CD4-positive, alpha-beta memory T cell (primary cell): ENCODE measurements around the gene ATP6V1E1. TPM values are rescaled to one million over a fixed set of nuclear protein-coding genes. Genes with fewer than 3 reads are reported as not detected.

Source experiments
- CTCF ChIA-PET: fragments of 350-600 bp; sonication (Branson Sonifier 250); formaldehyde crosslinking; loops from one replicate; lab custom pipeline; 2021; ENCODE audit warnings: inconsistent platforms; ENCODE audit not compliant: partially characterized antibody; lab: Charles Lee
- POLR2A ChIA-PET: fragments of 350-600 bp; sonication (Branson Sonifier 250); formaldehyde crosslinking; loops from one replicate; lab custom pipeline; 2021; ENCODE audit not compliant: partially characterized antibody; lab: Charles Lee
- DNase-seq, 5 donors: peaks; one replicate each; pipeline versions ENCODE4 v3.0.0 to v3.0.0-alpha.2; 2020 to 2022; ENCODE audit warnings: mixed read lengths in 1 of 5
- H3K27ac ChIP-seq: one replicate; pipeline ENCODE4 v1.7.0; 2013; ENCODE audit warnings: low read depth, low read length
- H3K27me3 ChIP-seq: 2 replicates; pipeline ENCODE4 v1.7.0; 2013; ENCODE audit warnings: mild to moderate bottlenecking, low read length, moderate library complexity; ENCODE audit not compliant: insufficient read depth
- H3K36me3 ChIP-seq: 2 replicates; pipeline ENCODE4 v1.7.0; 2013; ENCODE audit warnings: mild to moderate bottlenecking, low read length, moderate library complexity; ENCODE audit not compliant: insufficient read depth
- H3K4me1 ChIP-seq: 2 replicates; pipeline ENCODE4 v1.7.0; 2013; ENCODE audit warnings: mild to moderate bottlenecking, low read length, moderate library complexity; ENCODE audit not compliant: insufficient read depth
- H3K4me3 ChIP-seq, 2 donors: one replicate each; pipeline ENCODE4 v1.7.0; 2013; ENCODE audit warnings: low read length in 2 of 2, mild to moderate bottlenecking in 1 of 2
- H3K9me3 ChIP-seq, 2 donors: one replicate each; pipeline ENCODE4 v1.7.0; 2013; ENCODE audit warnings: low read length in 2 of 2, control low read depth in 1 of 2; ENCODE audit not compliant: control insufficient read depth in 1 of 2
- H3K27ac Mint-ChIP-seq, 7 donors: one replicate each; pipeline ENCODE4 v1.8.0; 2020 to 2021; ENCODE audit warnings: mixed read lengths in 7 of 7, mild to moderate bottlenecking in 6 of 7, inconsistent platforms in 3 of 7, moderate library complexity in 3 of 7
- H3K27me3 Mint-ChIP-seq, 2 donors: one replicate each; pipeline ENCODE4 v1.8.0; 2020 to 2021; ENCODE audit warnings: mixed read lengths in 2 of 2
- H3K36me3 Mint-ChIP-seq, 2 donors: one replicate each; pipeline ENCODE4 v1.8.0; 2020 to 2021; ENCODE audit warnings: mixed read lengths in 2 of 2, inconsistent platforms in 1 of 2, mild to moderate bottlenecking in 1 of 2
- H3K4me1 Mint-ChIP-seq, 4 donors: one replicate each; pipeline ENCODE4 v1.8.0; 2020 to 2021; ENCODE audit warnings: mixed read lengths in 4 of 4, mild to moderate bottlenecking in 1 of 4
- H3K4me3 Mint-ChIP-seq, 8 donors: one replicate each; pipeline ENCODE4 v1.8.0; 2020 to 2021; ENCODE audit warnings: mixed read lengths in 8 of 8, mild to moderate bottlenecking in 7 of 8, moderate library complexity in 6 of 8, inconsistent platforms in 3 of 8
- H3K9me3 Mint-ChIP-seq, 8 donors: one replicate each; pipeline ENCODE4 v1.8.0; 2020 to 2021; ENCODE audit warnings: mixed read lengths in 8 of 8, mild to moderate bottlenecking in 5 of 8, inconsistent platforms in 3 of 8, moderate library complexity in 1 of 8
- intact Hi-C: fragments of 100-400 bp; cut with micrococcal nuclease; formaldehyde crosslinking; loops from one replicate; pipeline ENCODE4 v1.15.1; 2023
- polyA plus RNA-seq, 2 donors: library from polyadenylated mRNA; unstranded; fragments of 300-500 nt; fragmentation: Illumina TruSeq; gene quantifications; one replicate each; pipeline ENCODE4 v1.2.3, GENCODE V29; 2021
- total RNA-seq, 2 experiments: library from RNA; stranded (reverse); gene quantifications; one replicate each; pipeline ENCODE4 v1.2.3, GENCODE V29; 2021

ATP6V1E1 gene
- total and polyA plus RNA-seq, 4 experiments from 2014 or later: 88.0 to 130 (median 107) TPM

DNA sequence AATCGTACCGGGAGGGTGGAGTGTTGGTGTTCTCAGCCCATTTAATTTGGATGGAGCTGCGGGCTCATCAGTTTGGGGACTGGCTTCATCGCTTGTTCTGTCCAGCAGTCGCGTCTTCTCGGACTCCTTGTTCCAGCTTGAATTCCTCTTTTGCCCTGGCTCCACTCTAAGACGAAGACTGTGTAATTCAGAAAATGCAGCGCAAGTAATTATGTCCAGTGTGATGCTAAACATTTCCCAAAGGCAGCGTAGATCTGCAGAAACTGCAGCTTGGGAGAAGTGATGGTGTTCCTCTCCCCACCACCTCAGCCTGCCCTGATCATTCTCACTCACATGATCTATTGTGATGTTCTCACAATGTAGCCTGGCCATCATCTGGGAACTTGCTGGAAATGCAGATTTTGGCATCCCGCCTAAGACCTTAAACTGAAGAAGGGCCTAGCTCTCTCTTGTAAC lies 64.6 kb downstream of the ATP6V1E1 start:
- no peaks in the 10 kb centered on the region for H3K27me3 ChIP-seq
- no peak overlapping the region for H3K27ac ChIP-seq
- no peaks in the 10 kb centered on the region for H3K4me1 ChIP-seq
- Mint-ChIP-seq H3K36me3 (no peaks in the 10 kb centered on the region), H3K27ac (no peak overlapping the region), H3K27me3 (peaks cover 5 to 7% of the 10 kb centered on the region in 2 donors), H3K4me3 (no peak overlapping the region), H3K9me3 (peaks cover 0 to 1% (median 0%) of the 10 kb centered on the region in 8 donors), H3K4me1 (no peaks in the 10 kb centered on the region)
- ChIA-PET CTCF (no interaction called here), POLR2A (no interaction called here)
- DNase-seq: no peak
- no peaks in the 10 kb centered on the region for H3K36me3 ChIP-seq
- intact Hi-C loops: no loop called here
- no peaks in the 10 kb centered on the region for H3K9me3 ChIP-seq
- no peak overlapping the region for H3K4me3 ChIP-seq

DNA sequence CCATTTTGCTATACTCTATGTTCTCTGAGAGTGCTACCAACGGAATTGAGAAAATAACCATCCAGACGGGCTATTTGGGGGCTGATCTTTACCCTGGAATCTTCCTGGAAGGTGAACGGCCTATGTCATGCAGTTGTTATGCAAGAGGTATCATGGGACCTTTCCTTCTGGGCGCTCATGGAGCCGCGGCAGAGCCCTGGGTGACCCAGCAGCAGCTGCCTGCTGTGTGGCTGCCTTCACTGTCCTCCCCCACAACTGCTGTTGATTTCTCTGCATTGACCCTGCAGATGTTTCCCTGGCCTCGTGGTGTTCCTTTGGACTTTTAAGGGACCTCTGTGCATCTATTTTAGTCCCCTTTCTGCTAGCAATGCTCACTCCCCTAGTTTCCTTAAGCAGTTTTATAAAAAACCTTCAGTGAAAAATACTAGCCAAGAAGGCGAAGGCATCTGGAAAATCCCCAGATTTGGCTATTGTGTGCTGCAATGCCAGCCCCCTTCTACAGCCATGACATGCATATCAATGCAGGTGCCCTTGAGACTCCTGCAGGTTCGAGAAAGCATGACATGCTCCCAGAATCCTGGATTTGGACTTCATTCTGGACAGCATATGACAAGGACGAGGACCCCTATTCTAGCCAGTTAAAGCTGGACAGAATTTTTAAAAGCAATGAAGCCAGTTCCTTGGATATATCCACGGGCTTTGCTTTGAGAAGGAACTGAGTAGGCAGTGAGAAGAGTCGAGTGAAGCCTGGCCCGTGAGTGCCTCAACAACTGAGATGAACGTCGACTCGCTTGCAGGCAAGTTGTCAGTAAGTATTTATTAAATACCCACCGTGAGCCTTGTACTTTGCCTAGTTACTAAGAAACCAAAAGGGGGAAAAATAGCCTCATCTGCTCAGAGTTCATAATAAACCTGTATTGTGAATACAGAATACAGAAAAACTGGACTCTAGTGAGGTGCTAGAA lies 65.4 kb downstream of the ATP6V1E1 start, which contains the start of gene SLC25A18:
SLC25A18 (plus strand) TSS at position 593 of the 965 bp plus-strand sequence. CDS start 16,447 bp downstream, outside the sequence.
- intact Hi-C loops: no loop called here
- no peak for DNase-seq
- H3K27ac Mint-ChIP-seq: no peak within 1 kb of the TSS
- no peaks in the 10 kb centered on the region for H3K36me3 Mint-ChIP-seq
- no peaks in the 10 kb centered on the region for H3K4me1 Mint-ChIP-seq
- no peaks in the 10 kb centered on the region for H3K36me3 ChIP-seq
- H3K27me3 ChIP-seq: no peaks in the 10 kb centered on the region
- POLR2A ChIA-PET: no interaction called here
- CTCF ChIA-PET: no interaction called here
- H3K4me3 Mint-ChIP-seq: no peak within 1 kb of the TSS
- peaks cover 5 to 8% of the 10 kb centered on the region in 2 donors for H3K27me3 Mint-ChIP-seq
- H3K4me1 ChIP-seq: no peaks in the 10 kb centered on the region
- no peaks in the 10 kb centered on the region for H3K9me3 ChIP-seq
- peaks cover 0 to 1% (median 0%) of the 10 kb centered on the region in 8 donors for H3K9me3 Mint-ChIP-seq
- H3K4me3 ChIP-seq: no peak within 1 kb of the TSS
- no peak within 1 kb of the TSS for H3K27ac ChIP-seq

DNA sequence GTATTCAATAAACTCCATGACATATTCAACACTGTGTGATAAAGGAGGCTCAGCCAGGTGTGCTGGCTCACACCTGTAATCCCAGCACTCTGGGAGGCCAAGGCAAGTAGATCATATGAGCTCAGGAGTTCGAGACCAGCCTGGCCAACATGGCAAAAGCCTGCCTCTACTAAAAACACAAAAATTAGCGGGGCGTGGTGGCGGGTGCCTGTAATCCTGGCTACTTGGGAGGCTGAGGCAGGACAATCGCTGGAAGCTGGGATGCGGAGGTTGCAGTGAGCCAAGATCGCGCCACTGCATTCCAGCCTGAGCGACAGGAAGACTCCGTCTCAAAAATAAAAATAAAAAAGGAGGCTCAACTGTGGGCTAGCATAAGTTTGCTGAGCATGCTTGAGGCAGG lies 69.4 kb downstream of the ATP6V1E1 start:
- Mint-ChIP-seq H3K27ac (no peak overlapping the region), H3K4me3 (no peak overlapping the region), H3K36me3 (no peaks in the 10 kb centered on the region), H3K27me3 (peaks cover 2 to 4% of the 10 kb centered on the region in 2 donors), H3K9me3 (no peaks in the 10 kb centered on the region), H3K4me1 (no peaks in the 10 kb centered on the region)
- no peaks in the 10 kb centered on the region for H3K4me1 ChIP-seq
- no peak overlapping the region for H3K27ac ChIP-seq
- POLR2A ChIA-PET: no interaction called here
- no peak overlapping the region for H3K4me3 ChIP-seq
- no peaks in the 10 kb centered on the region for H3K9me3 ChIP-seq
- DNase-seq: no peak
- CTCF ChIA-PET: no interaction called here
- no peaks in the 10 kb centered on the region for H3K36me3 ChIP-seq
- H3K27me3 ChIP-seq: no peaks in the 10 kb centered on the region
- intact Hi-C loops: no loop called here

DNA sequence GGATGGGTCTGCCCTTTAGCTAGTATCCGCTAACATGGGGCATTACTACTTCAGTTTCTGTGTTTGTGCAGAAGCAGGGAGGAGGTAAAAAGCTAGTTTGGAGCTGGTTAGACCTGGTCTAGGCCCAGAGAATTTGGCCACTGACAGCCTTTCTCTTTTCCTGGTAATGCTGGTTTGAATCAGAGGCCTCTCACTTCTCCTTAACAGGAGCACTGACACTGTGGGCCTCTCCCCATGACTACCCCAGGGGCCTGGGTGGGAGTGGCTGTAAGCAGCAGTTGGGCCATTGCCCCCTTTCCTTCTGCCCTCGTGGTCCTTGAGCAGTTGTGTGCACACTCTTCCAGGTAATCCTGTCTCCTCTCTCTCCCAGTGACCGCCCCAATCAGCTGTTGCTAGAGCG lies 73.7 kb downstream of the ATP6V1E1 start:
- H3K9me3 Mint-ChIP-seq: no peaks in the 10 kb centered on the region

DNA sequence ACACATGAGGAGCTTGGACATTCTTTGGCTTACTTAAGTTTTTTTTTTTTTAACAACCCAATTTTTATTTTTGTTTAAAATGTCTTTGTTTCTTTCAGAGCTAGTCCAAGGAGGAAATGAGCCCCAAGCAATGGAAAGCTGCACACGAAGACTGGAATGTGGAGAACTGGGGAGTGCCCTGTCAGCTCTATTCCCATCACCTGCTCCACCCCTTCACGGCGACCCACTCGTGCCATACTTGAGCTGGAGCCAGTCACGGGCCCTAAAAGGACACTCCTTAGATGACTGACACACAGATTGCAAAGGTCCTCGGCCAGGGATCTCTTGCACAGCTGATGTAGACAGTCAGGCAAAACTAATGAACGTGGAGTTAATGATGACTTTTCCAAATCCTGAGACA lies 75.8 kb downstream of the ATP6V1E1 start:
- H3K36me3 ChIP-seq: no peaks in the 10 kb centered on the region
- no peak overlapping the region for H3K4me3 ChIP-seq
- H3K9me3 ChIP-seq: no peaks in the 10 kb centered on the region
- ChIA-PET POLR2A (no interaction called here), CTCF (interaction anchor here (0.6 kb wide), 1 partner anchor 1758 kb away, joined by 3 read pairs; no protein-coding TSS in a partner anchor)
- DNase-seq: no peak
- no peak overlapping the region for H3K27ac Mint-ChIP-seq
- H3K36me3 Mint-ChIP-seq: no peaks in the 10 kb centered on the region
- intact Hi-C loops: no loop called here
- H3K27ac ChIP-seq: no peak overlapping the region
- H3K4me1 ChIP-seq: no peaks in the 10 kb centered on the region
- H3K27me3 Mint-ChIP-seq: no peaks in the 10 kb centered on the region
- H3K27me3 ChIP-seq: no peaks in the 10 kb centered on the region
- no peak overlapping the region for H3K4me3 Mint-ChIP-seq
- H3K9me3 Mint-ChIP-seq: no peaks in the 10 kb centered on the region
- H3K4me1 Mint-ChIP-seq: no peaks in the 10 kb centered on the region

More for the DNA sequence above, 73.7 kb downstream of the ATP6V1E1 start:
- Histone ChIP-seq H3K4me1 (no peaks in the 10 kb centered on the region), H3K4me3 (no peak overlapping the region), H3K9me3 (no peaks in the 10 kb centered on the region), H3K27ac (no peak overlapping the region), H3K27me3 (no peaks in the 10 kb centered on the region), H3K36me3 (no peaks in the 10 kb centered on the region)
- H3K4me3 Mint-ChIP-seq: no peak overlapping the region
- no peak overlapping the region for H3K27ac Mint-ChIP-seq
- H3K36me3 Mint-ChIP-seq: no peaks in the 10 kb centered on the region
- intact Hi-C loops: no loop called here
- CTCF ChIA-PET: no interaction called here
- H3K27me3 Mint-ChIP-seq: peaks cover 1 to 2% of the 10 kb centered on the region in 2 donors
- no peaks in the 10 kb centered on the region for H3K4me1 Mint-ChIP-seq
- DNase-seq: no peak
- POLR2A ChIA-PET: no interaction called here

DNA sequence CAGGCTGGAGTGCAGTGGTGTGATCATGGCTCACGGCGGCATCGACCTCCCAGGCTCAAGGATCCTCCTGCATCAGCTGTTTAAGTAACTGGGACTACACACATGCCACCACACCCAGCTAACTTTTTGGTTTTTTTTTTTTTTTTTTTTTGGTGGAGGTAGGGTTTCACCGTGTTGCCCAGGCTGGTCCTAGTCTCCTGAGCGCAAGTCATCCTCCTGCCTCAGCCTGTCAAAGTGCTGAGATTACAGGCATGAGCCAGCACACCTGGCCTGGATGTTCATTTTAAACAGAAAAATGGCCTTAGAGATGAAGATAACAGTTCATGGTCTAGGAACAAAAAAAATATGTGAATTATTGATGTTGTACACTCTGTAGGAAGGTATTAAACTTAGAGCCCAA lies 78.9 kb downstream of the ATP6V1E1 start:
- Mint-ChIP-seq H3K4me3 (no peak overlapping the region), H3K9me3 (no peaks in the 10 kb centered on the region)

DNA sequence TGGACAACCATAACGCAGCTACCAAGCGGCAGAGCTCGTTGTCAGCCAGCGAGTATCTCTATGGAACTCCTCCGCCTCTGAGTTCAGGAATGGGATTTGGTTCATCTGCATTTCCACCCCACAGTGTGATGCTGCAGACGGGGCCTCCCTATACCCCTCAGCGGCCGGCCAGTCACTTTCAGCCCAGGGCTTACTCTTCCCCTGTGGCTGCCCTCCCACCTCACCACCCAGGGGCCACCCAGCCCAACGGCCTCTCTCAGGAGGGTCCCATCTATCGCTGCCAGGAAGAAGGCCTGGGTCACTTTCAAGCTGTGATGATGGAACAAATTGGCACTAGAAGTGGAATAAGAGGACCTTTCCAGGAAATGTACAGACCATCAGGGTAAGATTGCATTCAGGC lies 79.4 kb downstream of the ATP6V1E1 start:
- Mint-ChIP-seq H3K4me3 (no peak overlapping the region), H3K27me3 (no peaks in the 10 kb centered on the region), H3K4me1 (no peaks in the 10 kb centered on the region), H3K36me3 (no peaks in the 10 kb centered on the region), H3K9me3 (no peaks in the 10 kb centered on the region), H3K27ac (no peak overlapping the region)
- no peak overlapping the region for H3K4me3 ChIP-seq
- no peaks in the 10 kb centered on the region for H3K27me3 ChIP-seq
- no peaks in the 10 kb centered on the region for H3K4me1 ChIP-seq
- H3K9me3 ChIP-seq: no peaks in the 10 kb centered on the region
- H3K36me3 ChIP-seq: no peaks in the 10 kb centered on the region
- DNase-seq: no peak
- intact Hi-C loops: no loop called here
- CTCF ChIA-PET: no interaction called here
- no peak overlapping the region for H3K27ac ChIP-seq
- POLR2A ChIA-PET: no interaction called here

More for the DNA sequence above, 78.9 kb downstream of the ATP6V1E1 start:
- no peaks in the 10 kb centered on the region for H3K36me3 Mint-ChIP-seq
- H3K27me3 Mint-ChIP-seq: no peaks in the 10 kb centered on the region
- H3K4me1 Mint-ChIP-seq: no peaks in the 10 kb centered on the region
- ChIA-PET CTCF (no interaction called here), POLR2A (no interaction called here)
- no peak overlapping the region for H3K4me3 ChIP-seq
- no peaks in the 10 kb centered on the region for H3K9me3 ChIP-seq
- intact Hi-C loops: no loop called here
- DNase-seq: no peak
- H3K36me3 ChIP-seq: no peaks in the 10 kb centered on the region
- no peak overlapping the region for H3K27ac ChIP-seq
- no peak overlapping the region for H3K27ac Mint-ChIP-seq
- H3K4me1 ChIP-seq: no peaks in the 10 kb centered on the region
- no peaks in the 10 kb centered on the region for H3K27me3 ChIP-seq
